Activated effector memory CD4-positive, alpha-beta T cell treated with anti-CD3 and anti-CD28 coated beads, Interleukin-2, amount 50 U/mL, for 16 hours (primary cell): ENCODE measurements around the gene GCH1.
A peak's percentile ranks its signal among the peaks of the same experiment; 100 is the strongest.
"Not testable (repeated sequence)": the region's sequence is repeated elsewhere in the genome, so short reads cannot be mapped to it uniquely, and the experiment has no call there.

Experiments used
- DNase-seq: peaks from one replicate; pipeline ENCODE4 v3.0.0-alpha.2; 2020

The GCH1 gene

GRCh38 chr14:54906075-54906474 lies 3.4 kb upstream of the GCH1 start:
- DNase-seq = no peak

GRCh38 chr14:54902143-54902520 lies 494 bp downstream of the GCH1 start:
- DNase-seq = peak; percentile 93

GRCh38 chr14:54901380-54902142 lies 1.1 kb downstream of the GCH1 start:
- DNase-seq = peak; percentile 72

- no peak for DNase-seq
These were observed 3.1 kb downstream of the GCH1 start for GRCh38 chr14:54899573-54899972.

GRCh38 chr14:54897809-54898555 lies 4.6 kb downstream of the GCH1 start:
- DNase-seq = not testable (repeated sequence)

GRCh38 chr14:54895683-54896082 lies 6.9 kb downstream of the GCH1 start:
- DNase-seq = no peak

GRCh38 chr14:54894995-54895394 lies 7.6 kb downstream of the GCH1 start:
- DNase-seq = no peak

GRCh38 chr14:54893151-54893760 lies 9.4 kb downstream of the GCH1 start:
- DNase-seq = peak; percentile 68

GRCh38 chr14:54891471-54892245 lies 11.0 kb downstream of the GCH1 start:
- no peak for DNase-seq

GRCh38 chr14:54890788-54891187 lies 11.8 kb downstream of the GCH1 start:
- DNase-seq = no peak

- no peak for DNase-seq
These were observed 12.7 kb downstream of the GCH1 start for GRCh38 chr14:54889919-54890318.

GRCh38 chr14:54882521-54882920 lies 20.1 kb downstream of the GCH1 start:
- DNase-seq = no peak

- peak; percentile 67 for DNase-seq
These were observed 20.7 kb downstream of the GCH1 start for GRCh38 chr14:54881761-54882401.

- DNase-seq = peak; percentile 70
These were observed 21.3 kb downstream of the GCH1 start for GRCh38 chr14:54881235-54881760.

- no peak for DNase-seq
These were observed 25.0 kb downstream of the GCH1 start for GRCh38 chr14:54877703-54878021.

- no peak for DNase-seq
These were observed 25.5 kb downstream of the GCH1 start for GRCh38 chr14:54877015-54877702.

- not testable (repeated sequence) for DNase-seq
These were observed 27.0 kb downstream of the GCH1 start for GRCh38 chr14:54875648-54876047.

GRCh38 chr14:54870154-54871090 lies 32.2 kb downstream of the GCH1 start:
- not testable (repeated sequence) for DNase-seq

- DNase-seq = no peak
These were observed 35.6 kb downstream of the GCH1 start for GRCh38 chr14:54867011-54867410.

GRCh38 chr14:54866588-54866987 lies 36.0 kb downstream of the GCH1 start:
- DNase-seq = no peak

GRCh38 chr14:54864526-54864925 lies 38.1 kb downstream of the GCH1 start:
- DNase-seq = no peak
